Activated CD4-positive, alpha-beta T cell treated with anti-CD3 and anti-CD28 coated beads for 48 hours (primary cell): Measurements from ENCODE around the gene MTMR2.

Experiments
- DNase-seq: peaks from one replicate; pipeline ENCODE4 v3.0.0-alpha.2; 2020

Gene MTMR2

DNA sequence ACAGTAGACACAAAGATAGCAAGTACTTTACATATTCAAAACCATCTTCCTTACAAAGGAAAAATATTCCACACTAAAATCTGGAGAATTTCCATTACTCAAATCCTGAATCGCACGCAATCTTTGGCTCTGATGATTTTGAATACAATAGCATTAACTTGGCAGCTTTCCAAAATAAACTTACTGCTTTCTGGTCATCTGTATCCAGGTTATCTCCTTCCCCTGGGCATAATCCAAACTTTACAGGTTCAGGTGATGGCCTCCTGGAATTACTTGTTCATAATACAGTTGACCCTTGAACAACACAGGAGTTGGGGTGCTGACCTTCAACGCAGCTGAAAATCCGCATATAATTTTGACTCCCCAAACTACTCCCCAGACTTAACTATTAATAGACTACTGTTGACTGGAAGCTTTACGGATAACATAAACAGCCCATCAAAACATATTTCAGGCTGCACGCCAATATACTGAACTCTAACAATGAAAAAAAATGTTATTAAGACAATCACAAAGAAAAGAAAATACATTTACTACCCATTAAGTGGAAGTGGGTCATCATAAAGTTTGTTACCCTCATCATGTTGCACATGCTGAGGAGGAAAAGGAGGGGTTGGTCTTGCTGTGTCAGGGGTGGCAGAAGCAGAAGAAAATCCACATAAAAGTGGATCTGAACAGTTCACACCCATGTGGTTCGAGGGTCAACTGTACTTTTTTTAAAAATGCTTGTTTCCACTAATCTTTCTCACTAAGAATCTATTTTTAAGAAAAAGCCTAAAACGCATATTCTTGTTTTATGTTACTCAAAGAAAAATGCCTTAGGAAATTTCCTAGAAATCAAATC lies 6.5 kb downstream of the MTMR2 start:
- no peak for DNase-seq

DNA sequence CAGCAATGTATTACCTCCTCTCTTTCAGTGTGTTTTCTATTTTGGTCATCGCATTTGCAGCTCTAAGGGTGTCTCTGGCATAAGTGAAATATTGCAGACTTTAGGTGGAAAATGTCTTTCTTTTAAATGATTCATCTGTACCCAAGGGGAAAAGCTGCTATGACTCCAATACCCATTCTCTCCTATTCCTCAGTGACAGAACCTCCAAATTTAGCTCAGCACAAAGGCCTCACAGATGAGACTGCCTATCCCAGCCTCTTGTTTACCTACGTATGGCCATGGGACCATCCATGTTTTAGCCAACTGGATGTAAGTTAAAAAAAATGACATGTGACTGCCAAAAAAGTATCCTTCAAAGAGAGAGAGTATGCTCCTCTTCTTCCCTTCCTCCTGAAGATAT lies 7.9 kb downstream of the MTMR2 start:
- no peak for DNase-seq

DNA sequence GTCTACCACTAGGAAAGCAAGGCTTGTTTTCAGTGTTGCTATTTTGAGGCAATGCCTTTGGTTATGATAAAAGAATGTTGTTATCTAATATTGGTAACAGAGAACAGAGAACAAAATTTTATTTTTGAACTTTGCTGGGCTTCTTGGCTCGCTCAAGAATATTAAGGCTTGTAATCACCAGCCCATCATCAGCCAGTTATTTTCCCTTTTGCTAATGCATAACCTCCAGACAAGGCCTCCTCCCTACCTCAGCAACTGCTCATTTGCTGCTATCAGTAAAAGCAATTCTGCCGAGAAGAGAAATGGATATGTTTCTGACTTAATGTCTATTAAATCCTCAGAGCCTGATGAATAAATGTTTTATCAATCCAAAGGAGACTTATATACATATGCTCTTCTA lies 8.9 kb downstream of the MTMR2 start:
- no peak for DNase-seq

DNA sequence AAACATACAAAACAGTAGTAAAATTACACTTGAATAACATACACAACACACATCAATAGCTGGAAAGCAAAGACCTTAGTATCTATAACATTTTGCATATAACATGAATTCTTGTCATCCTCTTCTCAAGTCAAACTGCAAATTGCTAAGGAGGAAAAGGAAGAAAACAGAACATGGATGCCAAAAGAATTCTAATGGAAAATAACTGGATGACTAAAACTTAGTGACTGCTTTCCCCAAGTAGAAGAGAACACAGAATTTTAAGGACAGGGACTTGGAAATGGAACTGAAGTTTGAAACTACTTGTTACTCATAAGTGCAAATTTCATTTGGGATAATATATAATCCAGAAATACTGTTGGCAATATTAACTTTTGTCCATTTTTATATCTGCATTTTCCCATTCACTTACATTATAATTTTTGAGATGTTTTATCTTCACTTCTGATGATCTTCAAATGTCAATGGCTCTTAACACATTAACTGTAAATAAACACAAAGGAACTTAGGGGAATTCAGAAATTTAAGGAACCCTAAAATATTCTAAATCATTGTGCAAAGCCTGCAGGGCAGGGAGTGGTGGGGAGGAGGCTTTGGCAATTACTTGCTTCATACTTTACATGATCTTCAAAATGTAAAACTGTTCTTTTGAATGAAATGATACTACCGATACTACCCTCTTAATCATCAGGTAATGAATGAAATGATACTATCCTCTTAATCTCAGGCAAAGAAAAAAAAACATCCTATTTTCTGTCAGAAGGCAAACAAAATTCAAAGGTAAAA lies 9.9 kb downstream of the MTMR2 start:
- no peak for DNase-seq

DNA sequence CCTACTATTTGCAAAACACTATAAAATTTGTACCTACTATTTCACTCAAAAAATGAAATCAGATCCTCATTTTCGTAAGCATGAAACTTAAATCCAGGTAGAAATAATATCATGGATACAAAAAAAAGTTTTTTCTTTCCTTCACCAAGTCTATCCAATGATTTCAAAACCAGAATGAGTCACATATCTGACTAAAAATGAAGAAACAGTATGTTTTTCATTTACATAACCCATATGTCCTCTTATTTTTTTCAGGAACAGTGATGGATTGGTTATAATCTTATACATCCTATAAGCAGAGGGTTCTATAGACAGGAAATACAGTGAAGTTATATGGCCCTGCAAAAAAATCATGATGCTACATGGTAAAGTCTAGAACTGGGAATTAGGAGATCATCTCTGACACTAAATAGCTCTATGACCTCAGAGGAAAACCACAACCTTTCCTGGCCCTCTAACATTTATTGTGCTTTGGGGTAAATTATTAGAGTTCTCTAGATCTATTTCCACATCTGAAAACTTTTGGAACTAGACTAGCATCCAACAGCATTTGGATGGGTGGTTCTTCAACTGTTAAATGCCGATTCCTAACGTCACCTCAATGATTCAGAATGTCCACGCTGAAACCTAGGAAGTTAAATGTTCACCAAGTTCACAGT lies 10.9 kb downstream of the MTMR2 start:
- no peak for DNase-seq

DNA sequence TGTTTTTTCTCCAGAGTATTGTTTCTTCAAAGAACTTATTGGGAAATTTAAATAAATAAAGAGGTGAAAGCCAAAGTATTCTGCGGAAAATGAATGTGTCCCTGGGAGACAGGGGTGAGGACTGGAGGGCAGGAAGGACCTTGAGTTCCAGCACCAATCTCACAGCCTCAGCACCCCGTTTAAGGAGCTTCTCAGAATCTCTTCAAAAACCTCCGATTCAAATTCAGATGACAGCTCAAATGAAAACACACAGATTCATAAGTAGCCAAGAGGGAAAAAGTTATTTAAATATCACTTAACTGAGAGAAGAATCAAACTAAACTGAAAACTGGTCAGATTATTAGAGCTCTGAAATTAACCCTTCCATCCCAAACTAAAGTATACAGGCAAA lies 12.5 kb downstream of the MTMR2 start:
- no peak for DNase-seq

DNA sequence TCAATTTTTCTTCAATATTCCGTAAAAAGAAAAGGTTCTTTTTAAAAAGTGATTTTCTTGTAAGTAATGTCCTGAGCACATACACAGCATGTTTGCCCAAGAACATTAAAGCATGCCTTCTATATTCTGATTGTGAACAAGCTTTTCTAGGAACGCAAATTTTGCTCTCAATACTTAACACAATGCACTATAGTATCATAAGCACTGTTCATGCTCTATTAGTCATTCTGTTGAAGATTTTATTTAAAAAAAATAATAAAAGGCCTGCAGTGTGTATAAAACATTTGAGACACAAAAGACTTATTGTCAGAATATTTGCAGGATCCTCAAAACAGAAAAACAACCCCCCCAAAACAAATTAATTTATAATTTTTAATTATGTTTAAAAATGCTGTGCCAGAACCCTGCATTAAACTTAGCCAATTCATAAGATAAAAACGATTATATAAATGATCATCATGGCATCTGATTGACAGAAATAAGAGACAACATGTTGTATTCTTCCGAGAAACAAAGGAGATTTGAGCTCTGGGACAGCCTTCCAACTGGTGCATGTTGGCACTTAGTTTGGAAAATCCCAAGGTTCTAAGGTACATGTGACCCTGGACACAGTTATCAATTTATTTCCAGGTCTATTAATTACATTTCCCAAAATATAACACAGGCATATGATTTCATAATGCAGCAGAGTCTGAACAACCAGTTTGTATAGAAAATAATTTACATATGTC lies 13.1 kb downstream of the MTMR2 start:
- DNase-seq: no peak

DNA sequence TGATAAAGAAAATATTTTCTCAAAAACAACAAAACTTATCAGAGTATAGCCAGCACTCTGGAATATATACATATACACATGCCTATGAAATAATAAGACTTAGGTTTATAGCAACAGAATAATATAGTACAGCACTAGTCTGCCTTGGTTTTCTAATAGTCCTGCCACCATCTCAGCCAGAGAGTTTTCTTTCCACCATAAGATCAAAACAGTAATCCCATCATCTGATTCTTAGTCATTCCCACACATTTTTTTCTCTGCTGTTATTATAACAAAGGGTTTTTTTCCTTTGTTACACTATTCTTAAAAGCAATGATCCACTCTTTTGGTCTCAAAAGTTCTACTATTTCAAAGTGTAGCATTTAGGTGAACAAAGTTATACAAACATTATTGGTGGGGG lies 15.1 kb downstream of the MTMR2 start:
- no peak for DNase-seq

DNA sequence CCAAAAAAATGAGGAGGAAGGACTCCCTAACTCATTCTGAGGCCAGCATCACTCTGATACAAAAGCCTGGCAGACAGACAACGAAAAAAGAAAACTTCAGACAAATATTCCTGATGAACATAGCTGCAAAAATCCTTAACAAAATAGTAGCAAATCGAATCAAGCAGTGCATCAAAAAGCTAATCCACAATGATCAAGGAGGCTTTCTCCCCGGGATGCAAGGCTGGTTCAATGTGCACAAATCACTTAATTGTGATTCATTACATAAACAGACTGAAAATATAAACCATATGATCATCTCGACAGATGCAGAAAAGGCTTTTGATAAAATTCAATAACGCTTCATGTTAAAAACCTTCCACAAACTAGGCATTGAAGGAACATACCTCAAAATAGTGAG lies 16.4 kb downstream of the MTMR2 start:
- no peak for DNase-seq

DNA sequence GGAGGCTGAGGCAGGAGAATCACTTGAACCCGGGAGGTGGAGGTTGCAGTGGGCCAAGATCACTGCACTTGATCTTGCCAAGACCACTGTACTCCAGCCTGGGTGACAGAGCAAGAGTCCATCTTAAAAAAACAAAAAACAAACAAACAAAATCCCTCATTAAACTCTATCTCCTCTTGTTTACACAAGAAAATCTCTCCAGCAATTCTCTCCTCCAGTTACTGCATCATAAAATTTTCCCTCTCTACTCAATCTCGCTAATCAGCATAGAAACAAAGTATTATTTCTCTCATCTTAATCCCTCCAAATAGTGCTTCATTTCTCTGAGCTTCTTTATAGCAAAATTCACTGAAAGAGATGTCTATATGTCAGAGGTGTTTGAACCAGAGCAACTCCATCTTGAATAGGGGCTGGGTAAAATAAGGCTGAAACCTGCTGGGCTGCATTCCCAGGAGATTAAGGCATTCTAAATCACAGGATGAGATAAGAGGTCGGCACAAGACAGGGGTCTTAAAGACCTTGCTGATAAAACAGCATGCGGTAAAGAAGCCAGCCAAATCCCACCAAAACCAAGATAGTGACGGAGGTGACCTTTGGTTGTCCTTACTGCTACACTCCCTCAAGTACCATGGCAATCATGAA lies 19.8 kb downstream of the MTMR2 start:
- no peak for DNase-seq

DNA sequence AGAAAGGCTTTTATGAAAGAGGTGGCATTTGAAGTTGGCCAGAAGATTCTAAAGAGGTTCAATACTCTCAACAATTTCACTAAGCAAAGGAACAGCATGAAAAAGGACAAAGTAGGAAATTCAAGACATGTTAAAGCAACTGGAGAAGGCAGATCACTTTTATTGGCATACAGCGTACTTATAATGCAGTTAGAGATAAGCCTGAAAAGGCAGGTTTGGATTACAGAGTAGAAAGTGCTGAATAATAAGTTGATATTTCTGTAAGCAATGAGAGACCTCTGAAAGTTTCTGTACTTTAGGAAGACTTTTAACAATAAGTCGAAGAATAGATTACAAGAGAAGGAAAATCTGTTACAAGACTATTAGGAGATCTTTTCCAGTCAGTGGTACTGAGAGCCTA lies 25.1 kb downstream of the MTMR2 start:
- no peak for DNase-seq

DNA sequence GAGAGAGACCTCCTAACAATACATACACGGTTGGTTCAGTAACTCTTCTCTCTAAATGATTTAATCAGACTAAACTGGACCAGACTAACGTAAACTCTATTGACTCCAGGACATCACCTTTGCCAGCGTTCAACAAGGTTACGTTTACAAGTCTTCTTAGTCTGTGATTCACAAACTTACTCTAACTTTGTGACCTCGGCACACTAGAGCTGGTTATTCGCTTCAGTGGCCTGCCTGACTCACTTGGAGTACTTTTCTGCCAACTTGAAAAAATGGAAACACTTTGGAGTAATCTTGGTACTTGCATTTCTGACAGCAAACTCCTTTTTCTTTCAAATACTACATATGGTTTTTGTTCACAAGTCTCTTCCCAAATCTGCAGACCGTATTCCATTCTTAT lies 26.2 kb downstream of the MTMR2 start:
- no peak for DNase-seq

DNA sequence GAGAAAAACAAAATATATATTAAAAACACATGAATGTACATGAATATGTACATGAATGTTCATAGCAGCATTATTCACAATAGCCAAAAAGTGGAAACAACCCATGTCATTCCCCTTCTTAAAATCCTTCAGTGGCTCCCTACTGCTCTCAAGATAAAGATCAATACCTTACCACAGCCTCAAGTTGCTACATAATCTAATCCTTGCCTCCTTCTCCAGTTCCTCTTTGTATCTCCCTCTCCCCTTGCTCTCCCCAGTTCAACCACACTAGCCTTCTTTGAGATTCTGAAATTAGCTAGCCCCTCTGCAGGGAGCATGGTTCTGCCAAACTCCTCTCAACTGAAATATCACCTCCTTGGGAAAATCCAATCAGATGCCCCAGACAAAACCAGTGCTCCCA lies 28.1 kb downstream of the MTMR2 start:
- DNase-seq: no peak

DNA sequence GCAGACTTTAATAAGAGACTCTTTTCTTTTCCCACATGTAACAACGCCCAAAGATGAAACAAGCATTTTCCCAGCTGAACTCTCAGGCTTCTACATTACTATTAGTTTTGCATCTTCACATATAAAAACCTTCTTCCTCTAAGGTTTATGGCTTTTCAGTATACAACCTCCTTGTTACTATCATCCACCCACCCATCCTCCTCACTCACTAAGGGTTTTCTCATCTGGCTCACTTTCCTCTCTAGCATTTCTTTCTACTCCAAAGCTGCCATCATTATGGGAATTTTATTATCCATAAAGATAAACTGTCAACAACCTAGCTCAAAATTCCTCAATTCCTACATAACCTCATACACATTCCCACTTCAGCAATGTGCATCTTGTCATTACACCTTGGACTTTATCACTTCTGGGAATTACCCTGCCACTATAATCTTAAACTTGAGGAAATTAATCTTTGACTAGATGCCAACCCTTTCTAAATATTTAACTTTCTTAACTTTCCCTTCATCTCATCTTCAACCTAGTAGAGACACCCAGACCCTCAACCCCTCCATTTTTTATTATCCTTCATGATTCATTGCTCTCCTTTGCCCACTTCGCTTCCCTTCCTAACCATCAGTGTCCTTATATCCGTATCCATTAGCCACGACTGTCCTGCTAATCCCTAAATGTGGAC lies 30.9 kb downstream of the MTMR2 start:
- no peak for DNase-seq

DNA sequence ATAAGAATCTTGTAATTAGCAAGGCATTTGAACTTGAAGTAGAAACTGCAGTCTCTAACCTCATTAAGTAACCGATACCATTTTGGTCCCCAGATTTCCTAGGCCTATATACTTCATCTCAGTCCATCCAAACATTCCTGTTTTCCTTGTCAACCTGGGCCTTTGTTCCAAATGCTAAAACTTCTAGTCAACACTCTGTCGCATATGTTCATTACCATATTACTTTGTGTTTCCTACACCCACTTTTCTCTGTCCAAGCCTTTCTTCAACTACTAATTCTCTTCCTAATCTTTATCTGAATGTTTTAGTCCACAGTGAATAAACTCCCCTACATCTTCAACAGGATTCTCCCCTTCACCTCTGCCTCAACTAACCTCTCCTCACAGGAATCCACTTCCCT lies 31.4 kb downstream of the MTMR2 start:
- no peak for DNase-seq

DNA sequence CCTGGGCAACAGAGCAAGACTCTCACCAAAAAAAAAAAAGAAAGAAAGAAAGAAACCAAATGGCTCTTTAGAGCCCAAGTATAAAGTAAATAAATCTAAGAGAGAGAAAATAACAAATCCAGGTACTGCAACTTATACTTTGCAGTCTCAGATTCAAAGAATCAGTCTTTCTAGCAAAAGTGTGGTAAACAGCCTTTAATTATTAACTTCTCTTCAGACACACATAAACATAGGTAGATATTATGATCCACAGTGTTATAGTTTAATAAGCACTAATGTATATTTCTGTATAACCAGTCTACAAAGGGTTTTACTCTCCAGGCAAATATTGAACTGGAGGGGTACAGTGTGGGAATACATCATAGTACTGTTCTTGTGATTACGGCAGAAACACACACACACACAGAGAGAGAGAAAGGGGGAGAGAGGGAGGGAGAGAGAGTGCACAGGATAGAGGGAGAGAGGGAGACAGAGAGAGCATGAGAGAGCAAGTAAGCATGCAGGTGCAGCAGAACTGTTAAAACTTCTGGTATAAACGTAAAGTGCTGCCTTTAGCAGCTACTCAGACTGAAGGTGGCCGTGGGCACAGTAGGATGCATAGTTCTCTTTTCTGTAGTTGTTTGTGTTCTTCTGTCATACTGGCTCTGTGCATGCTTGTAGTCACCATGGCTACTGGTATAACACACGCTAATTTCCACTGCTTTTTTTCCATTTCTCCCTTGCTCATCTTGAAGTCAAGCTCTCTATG lies 32.3 kb downstream of the MTMR2 start:
- DNase-seq: no peak

DNA sequence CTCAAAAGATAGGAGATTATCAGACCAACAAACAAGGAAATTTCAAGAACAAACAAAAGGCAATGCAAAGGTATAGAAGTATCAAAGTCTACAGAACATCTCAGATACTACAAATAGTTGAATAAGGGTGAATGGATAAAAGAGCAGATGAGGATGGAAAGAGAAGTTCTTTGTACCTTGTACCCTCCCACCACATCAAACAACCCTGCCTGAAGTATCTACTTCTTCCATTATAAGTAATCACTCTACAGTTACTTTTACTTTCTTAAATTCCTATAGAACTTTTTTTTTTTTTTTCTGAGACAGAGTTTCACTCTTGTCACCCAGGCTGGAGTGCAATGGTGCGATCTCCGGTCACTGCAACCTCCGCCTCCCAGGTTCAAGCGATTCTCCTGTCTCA lies 35.1 kb downstream of the MTMR2 start:
- no peak for DNase-seq

DNA sequence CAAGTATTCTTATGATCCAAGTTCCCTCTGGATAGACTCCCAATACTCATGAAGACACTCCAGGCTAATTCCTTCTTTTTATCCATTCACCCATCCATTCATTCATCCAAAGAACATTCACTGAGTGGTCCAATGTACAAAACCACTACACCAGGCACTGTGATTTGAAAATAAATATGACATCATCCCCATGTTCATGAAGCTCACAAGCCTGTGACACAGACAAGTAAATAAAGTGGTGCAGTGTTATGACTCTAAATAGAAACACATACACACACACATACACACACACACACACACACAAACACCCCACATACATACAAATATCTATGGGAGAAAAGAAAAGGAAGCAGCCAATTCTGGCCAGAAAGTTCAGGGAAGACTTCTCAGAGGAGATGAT lies 35.5 kb downstream of the MTMR2 start:
- no peak for DNase-seq

DNA sequence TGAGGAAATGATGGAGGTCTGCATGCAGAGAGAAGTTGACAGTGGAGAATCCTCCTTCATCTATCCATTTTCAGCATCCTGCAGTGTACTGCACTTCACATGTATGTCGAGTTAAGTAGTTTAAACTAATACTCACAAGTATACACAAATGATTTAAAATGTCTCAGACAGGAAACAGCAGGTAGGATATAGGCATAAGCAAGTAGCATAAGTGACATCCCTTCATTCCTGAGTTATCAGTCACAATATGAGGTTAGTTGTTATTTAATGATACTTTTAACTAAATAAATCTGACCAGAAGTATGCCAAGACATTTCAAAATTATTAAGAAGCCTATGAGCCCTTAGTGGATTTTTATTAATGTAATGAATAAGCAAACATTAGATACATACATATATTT lies 37.4 kb downstream of the MTMR2 start:
- DNase-seq: no peak

DNA sequence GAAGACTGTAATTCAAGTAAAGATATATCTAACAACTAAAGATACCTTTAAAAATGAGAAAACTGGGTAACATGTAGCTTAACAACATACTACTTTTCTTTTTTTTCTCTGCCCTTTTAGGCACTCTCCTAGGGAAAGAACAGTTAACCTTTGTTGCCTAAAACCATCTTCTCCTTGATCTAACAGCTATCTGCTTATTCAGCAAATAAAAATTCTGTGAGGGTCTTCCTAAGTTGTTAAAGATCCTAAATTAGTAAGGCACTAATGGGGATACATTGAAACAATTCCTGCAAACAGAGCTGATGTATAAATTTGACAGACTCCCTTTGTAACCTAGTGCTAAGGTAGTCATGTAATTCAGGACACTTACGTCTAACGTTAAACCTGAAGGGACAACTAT lies 39.1 kb downstream of the MTMR2 start:
- DNase-seq: no peak

DNA sequence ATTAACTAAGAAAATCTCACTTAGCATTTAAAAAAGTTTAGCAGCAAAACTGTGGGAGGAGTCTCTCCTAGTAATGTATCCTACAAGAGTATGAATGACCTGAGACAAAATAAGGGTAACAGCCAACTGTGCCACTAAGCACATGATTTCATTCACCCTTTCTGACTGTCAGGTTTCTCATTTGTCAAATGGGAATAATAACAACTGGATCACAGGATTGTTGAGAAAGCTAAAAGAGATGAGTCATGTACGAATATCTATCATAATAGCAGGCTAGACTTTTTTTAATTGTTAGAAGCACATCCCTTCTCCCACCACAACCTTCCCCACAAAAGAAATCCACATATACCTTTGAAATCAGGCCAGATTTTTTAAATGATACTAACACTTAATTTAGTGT lies 39.5 kb downstream of the MTMR2 start:
- no peak for DNase-seq
